Superior temporal gyrus (tissue), 1 donor: Measurements from ENCODE around the gene ARMC3.
"Not testable (repeated sequence)": the region's sequence is repeated elsewhere in the genome, so short reads cannot be mapped to it uniquely, and the experiment has no call there.

Experiments used
- DNase-seq: peaks from one replicate; pipeline ENCODE4 v3.0.0-alpha.2; 2016; ENCODE audit errors: extremely low spot score

ARMC3 gene

DNA sequence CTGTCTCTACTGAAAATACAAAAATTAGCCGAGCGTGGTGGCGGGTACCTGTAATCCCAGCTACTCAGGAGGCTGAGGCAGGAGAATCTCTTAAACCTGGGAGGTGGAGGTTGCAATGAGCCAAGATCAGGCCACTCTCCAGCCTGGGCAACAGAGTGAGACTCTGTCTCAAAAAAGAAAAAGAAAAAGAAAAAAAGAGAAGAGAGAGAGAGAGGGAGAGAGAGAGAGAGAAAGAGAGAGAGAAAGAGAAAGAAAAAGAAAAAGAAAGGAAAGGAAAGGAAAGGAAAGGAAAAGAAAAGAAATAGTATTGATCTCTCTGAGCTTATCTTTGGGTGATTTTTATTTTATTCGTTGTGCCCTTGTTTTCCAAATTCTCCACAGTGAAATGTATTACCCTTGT is 1.2 kb downstream of the ARMC3 start:
- not testable (repeated sequence) for DNase-seq

DNA sequence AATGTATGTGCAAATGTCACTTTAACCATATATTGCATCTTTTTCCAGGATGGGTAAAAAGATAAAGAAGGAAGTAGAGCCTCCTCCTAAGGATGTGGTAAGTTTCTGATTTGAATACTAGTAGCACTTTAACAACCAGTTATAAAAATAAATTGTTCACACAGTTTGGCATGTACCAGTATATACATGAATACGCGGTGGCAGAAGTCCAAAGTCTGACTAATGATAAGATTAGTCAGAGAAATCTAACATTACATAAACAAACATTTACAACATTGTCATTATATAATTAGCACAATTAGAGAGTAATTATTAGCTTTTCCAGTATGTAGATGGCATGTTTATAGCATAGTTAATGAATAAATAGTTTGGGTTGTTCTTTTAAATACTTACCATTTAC is 4.1 kb downstream of the ARMC3 start:
- peak; percentile 25 for DNase-seq

GRCh38 chr10:22932626-22933370 is 4.9 kb downstream of the ARMC3 start:
- no peak for DNase-seq

GRCh38 chr10:22934726-22935125 is 6.9 kb downstream of the ARMC3 start:
- DNase-seq = no peak

GRCh38 chr10:22942437-22942836 is 14.6 kb downstream of the ARMC3 start:
- no peak for DNase-seq

DNA sequence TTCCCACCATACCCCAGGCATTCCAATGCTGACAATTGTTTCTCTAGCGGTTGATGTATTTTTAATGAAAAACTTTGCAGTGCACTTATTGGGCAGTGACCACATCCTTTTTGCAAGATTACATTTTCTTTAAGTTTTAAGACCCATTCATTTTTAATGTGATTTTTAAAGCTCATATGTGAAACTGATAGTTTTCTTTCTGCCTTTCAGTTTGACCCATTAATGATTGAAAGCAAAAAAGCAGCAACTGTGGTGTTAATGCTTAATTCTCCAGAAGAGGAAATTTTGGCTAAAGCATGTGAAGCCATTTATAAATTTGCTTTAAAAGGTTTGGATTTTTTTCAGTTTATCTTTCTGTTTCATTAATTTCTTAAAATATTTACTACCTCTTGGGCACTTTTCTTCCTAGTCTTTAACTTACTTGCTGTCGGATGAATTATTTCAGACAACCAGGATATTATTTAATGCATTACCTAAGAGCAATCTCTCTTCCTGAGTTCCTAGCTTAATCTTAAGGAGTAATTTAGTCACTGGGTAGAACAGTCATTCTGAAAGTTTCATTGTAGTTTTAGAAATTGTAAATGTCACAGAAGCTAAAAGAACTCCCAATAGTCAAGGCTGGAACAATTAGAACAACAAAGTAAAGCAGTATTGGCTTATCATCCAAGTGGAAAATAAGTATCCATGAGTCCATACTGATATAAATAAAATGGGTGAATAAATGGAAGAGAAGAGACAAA is 18.3 kb downstream of the ARMC3 start:
- no peak for DNase-seq

DNA sequence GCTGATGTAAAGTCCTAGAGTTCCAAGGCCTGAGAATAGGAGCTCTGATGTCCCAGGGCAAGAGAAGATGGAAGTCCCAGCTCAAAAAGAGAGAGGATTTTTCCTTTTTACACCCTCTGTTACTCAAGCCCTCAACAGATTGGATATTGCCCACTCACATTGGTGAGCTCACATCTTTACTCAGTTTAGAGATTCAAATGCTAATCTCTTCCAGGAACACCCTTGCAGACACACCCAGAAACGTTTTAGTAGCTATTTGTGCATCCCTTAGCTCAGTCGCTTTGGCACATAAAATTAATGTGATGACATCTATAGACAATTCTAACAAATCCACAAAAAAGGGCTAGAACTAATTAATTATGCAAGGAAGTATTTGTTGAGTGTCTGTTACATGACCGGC is 27.1 kb downstream of the ARMC3 start:
- DNase-seq = no peak

DNA sequence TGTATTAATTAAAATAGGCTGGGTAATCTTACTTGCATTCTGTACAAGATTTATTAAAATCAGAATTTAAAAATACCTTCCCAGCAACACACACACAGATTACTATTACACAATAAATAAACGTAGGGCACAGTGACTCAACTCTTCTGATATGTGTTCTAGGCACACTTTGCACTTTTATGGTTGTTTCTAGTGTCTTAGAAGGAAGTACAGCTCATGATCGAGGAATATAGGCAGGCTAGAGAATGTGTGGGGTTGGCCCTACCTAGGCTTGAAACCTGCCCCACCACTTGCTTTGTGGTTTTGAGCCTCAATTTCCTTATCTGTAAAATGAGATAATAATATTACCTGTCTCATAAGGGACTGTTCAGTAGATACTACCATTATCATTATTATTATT is 30.5 kb downstream of the ARMC3 start:
- DNase-seq = no peak

DNA sequence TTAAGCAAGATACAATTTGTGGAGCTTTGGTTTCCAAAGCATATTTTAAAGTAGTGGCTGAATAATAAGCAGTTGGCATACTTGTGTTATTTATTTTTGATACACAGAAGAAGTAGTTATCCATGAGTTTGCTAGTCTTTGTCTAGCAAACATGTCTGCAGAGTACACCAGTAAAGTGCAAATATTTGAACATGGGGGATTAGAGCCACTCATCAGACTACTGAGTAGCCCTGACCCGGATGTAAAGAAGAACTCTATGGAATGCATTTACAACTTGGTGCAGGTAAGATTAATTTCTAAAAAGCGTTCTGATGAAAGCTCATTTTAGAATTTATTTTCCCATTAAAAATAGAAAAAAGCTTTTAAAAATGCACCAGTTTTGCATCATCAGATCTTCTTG is 31.4 kb downstream of the ARMC3 start:
- DNase-seq = no peak

DNA sequence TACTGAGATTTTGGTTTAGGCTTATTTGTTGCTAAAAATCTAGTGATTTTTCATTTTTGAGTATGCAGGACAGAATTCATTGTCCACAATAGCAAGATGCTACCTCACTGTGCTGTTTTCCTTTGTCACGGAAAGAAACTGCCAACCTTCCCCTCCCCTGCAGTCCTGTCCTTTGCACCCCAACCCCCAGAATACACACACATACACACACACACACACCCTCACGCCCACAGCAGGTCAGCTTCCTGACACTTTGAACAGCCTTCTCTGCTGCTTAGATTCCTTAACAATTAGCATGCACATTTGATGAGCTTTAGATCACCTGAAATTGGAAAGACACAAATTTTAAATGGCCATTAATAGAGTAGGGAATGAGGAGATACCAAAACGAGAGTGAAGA is 32.1 kb downstream of the ARMC3 start:
- no peak for DNase-seq

DNA sequence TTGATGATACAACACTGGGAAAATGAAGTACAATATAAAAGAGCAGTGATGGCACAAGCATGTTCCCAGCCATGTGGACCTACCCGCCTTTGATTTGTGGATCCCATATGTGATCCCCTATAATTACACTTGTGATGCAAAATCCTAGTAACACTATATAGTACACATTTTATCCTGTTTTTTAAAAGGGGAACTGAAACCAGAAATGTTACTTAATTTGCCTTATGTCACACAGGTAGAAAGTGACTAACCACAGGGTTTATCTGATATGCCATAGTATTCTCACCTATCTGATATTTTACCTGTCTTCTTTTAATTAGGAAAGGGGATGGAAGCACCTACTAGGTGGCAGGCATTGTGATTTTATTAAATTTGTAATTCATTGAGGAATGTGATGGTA is 35.0 kb downstream of the ARMC3 start:
- DNase-seq = no peak

DNA sequence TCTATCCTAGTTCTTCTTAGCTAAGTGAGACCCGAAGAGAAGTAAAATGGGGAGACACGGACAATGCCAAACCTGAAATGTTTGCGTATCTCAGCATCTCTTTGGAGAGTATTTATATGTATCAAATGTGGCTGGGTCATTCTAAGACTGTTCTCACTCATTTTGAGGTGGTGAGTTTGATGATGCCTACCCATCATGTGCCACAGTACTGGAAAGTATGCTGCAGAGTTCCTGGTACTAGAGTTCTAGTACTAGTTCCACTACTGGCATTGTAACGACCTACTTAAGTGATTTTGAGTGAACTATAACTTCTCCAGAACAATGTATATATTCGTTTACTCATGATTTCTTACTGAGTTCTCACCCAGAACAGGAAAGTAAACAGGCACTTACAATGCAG is 41.9 kb downstream of the ARMC3 start:
- DNase-seq = no peak

DNA sequence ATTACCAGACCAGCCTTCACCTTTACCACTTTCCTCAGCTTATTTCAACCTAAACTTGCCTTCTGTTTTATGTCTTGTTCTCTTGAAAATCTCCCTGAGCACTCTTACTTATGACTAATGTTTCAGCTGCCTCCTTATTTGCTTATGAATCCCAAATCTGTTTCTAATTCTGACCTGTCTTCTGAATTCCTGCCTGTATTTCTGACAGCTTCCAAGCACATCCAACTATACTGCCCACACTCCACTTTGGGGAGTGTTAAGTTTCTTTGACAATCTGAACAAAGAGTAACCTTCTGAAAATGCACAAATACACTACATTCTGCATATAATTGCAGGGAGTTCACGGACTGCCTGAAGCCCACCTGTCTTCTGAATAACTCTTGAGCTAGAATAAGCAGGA is 48.7 kb downstream of the ARMC3 start:
- peak; percentile 52 for DNase-seq

GRCh38 chr10:22977751-22978150 is 49.9 kb downstream of the ARMC3 start:
- peak; percentile 65 for DNase-seq

GRCh38 chr10:22978287-22978686 is 50.4 kb downstream of the ARMC3 start:
- DNase-seq = no peak

GRCh38 chr10:22978918-22979317 is 51.1 kb downstream of the ARMC3 start:
- peak; percentile 45 for DNase-seq

- DNase-seq = no peak
Observed at GRCh38 chr10:22980822-22981221, 53.0 kb downstream of the ARMC3 start.

DNA sequence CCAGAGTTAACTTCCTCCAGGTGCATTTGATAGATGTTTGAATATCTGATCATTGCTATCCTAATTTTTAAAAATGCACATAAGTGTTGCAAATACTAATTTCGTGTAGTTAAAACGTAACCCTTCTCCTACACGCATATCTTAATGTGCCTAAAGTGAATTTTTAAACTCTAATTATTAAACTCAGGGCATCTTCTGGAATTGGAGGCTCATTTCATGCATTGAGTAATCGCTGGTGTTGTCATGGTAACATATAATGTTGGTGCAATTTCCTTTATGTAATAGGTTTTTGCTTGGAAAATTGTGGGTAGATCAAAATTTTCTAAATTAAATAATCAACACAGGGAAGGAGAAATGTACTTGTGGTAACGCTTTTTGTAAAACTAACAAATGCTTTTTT is 56.2 kb downstream of the ARMC3 start:
- DNase-seq = peak; percentile 45

GRCh38 chr10:22986771-22987542 is 59.1 kb downstream of the ARMC3 start:
- peak; percentile 93 for DNase-seq

DNA sequence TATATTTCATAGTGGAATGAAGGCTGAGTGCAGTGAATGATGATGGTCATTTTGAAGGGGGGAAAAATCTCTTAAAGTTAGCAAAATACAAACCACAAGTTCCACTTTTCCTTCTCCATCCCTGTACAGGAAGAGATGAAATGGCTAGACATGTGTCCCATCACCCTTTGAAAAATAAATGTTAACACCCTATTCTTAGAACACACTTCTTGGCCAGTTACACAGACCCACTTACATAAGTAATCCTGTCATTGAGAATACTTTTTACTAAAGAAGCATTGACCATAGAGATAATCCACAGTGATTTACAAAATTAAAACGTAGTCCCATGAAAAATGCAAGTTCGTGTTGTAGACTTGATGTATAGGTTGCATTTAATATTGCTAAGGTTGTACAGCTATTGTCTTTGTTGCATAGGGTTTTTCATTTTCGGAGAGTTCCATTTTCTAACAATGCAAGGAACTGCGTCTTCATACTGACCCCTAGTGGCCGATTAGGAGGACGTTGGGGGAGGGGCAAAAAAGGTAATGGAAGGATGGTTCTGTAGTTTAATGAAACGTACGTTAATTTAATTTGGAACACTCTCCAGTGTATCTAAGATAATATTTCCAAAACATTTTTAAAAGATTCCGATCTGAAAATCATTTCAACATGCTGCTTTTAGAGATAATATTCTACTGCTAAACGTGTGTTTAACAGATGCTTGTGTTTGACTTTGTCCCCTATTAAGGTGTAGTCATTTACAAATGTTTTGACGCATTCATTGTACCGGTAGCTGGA is 60.9 kb downstream of the ARMC3 start:
- peak; percentile 97 for DNase-seq

GRCh38 chr10:22990443-22990842 is 62.6 kb downstream of the ARMC3 start:
- no peak for DNase-seq

- DNase-seq = no peak
Observed at GRCh38 chr10:22992075-22992474, 64.2 kb downstream of the ARMC3 start.
